Measurements from ENCODE around the gene ACTN1.

DNA sequence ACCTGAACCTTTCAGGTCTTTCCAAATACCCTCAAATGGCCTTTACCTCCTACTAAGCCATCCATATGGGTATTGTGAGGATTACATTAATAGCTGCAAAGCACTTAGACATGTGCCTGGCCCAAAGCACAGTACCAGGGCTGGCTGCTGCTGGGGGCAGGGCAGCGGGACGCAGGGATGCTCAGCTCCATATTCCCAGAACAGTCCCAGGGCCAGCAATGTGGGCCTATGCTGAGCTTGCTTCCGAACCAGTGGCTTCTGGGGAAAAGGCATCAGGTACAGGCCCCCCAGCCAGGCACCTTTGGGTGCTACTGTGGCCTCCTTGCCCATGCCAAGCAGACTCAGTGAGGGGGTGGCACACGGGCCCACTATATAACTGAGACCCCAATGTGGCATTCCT lies 10.4 kb downstream of the ACTN1 start:
- TF ChIP-seq POLR2A (IDR thresholded peaks at IDR 0.05) (no peak), CTCF (IDR thresholded peaks at IDR 0.05) (no peak)
